ENCODE results near the gene ACAD10. TPM values are rescaled to one million over a fixed set of nuclear protein-coding genes. Genes with fewer than 3 reads are reported as not detected.
"Not testable (repeated sequence)": the region's sequence is repeated elsewhere in the genome, so short reads cannot be mapped to it uniquely, and the experiment has no call there.

The ACAD10 gene
- total RNA-seq, 1 donor from 2014 or later: 49.9 TPM

DNA sequence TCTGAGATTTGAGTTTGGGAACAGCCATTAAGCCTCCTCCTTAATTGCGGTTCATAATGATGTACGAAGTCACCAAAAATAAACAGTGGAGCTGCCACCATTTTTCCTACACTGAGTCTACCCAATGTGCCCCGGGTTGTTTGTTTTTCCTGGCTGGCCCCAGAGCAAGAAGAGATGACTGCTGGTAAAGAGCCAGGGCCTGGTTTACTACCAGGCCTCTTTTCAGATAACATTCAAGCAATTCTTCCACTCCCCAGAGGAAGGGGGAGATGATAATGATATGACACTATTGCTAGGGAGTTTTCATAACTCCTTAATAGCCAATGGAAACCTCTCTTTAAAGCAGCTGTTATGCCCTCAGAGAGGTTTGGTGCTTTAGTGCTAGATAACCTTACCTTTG, 42.4 kb upstream of the ACAD10 start:
- TF ChIP-seq, protein P1, sequence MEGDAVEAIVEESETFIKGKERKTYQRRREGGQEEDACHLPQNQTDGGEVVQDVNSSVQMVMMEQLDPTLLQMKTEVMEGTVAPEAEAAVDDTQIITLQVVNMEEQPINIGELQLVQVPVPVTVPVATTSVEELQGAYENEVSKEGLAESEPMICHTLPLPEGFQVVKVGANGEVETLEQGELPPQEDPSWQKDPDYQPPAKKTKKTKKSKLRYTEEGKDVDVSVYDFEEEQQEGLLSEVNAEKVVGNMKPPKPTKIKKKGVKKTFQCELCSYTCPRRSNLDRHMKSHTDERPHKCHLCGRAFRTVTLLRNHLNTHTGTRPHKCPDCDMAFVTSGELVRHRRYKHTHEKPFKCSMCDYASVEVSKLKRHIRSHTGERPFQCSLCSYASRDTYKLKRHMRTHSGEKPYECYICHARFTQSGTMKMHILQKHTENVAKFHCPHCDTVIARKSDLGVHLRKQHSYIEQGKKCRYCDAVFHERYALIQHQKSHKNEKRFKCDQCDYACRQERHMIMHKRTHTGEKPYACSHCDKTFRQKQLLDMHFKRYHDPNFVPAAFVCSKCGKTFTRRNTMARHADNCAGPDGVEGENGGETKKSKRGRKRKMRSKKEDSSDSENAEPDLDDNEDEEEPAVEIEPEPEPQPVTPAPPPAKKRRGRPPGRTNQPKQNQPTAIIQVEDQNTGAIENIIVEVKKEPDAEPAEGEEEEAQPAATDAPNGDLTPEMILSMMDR (conservative IDR thresholded peaks at IDR 0.05): no peak
- Mint-ChIP-seq H3K9me3 (no peaks in the 10 kb centered on the region), H3K36me3 (peaks cover 23% of the 10 kb centered on the region), H3K27me3 (no peaks in the 10 kb centered on the region), H3K4me3 (no peak overlapping the region), H3K4me1 (ENCODE audit: unreplicated experiment) (peaks cover 20% of the 10 kb centered on the region), H3K27ac (peak overlapping the region; percentile 33)
- no peak for DNase-seq (ENCODE audit: extremely low spot score, unreplicated experiment)

DNA sequence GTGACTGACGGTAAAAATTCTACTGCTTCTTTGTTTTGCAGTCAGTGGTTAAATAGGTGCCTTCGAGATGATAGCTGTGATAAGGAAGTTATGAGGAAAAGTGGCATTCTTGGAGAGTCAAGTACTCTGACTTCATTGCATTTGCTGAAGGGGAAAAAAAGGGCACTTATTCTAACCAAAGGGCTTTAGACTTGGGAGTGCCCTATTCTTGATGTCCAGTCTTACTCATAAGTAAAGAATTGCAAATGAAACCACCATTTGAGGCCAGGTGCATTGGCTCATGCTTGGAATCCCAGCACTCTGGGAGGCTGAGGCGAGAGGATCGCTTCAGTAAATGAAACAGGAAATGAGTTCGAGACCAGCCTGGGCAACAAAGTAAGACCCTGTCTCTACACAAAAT, 40.4 kb upstream of the ACAD10 start:
- Mint-ChIP-seq H3K4me1 (ENCODE audit: unreplicated experiment) (peaks cover 14% of the 10 kb centered on the region), H3K27me3 (no peaks in the 10 kb centered on the region), H3K9me3 (no peaks in the 10 kb centered on the region), H3K27ac (peak overlapping the region; percentile 87), H3K36me3 (peaks cover 25% of the 10 kb centered on the region), H3K4me3 (no peak overlapping the region)
- TF ChIP-seq, protein P1 (conservative IDR thresholded peaks at IDR 0.05): no peak
- DNase-seq (ENCODE audit: extremely low spot score, unreplicated experiment): no peak

DNA sequence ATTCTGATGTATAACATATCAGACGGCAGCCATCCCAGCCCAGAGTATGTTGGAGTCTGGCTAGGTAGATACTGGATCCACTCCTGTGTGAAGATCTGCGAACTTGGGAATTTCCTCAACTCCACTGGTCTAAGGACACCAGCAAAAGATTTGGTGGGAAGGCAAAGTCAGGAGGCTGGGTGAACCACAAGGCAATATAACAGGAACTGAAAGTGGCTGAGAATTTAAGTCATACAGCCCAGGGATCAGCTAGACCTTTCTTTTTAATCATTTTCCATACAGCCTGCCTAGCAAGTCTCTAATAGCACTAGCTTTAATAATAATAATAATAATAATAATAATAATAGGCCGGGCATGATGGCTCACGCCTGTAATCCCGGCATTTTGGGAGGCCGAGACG, 34.9 kb upstream of the ACAD10 start:
- TF ChIP-seq, protein P1 (conservative IDR thresholded peaks at IDR 0.05): no peak
- DNase-seq (ENCODE audit: extremely low spot score, unreplicated experiment): no peak
- no peaks in the 10 kb centered on the region for H3K4me1 Mint-ChIP-seq (ENCODE audit: unreplicated experiment)
- no peak overlapping the region for H3K4me3 Mint-ChIP-seq
- peaks cover 29% of the 10 kb centered on the region for H3K36me3 Mint-ChIP-seq
- H3K9me3 Mint-ChIP-seq: no peaks in the 10 kb centered on the region
- no peaks in the 10 kb centered on the region for H3K27me3 Mint-ChIP-seq
- no peak overlapping the region for H3K27ac Mint-ChIP-seq

DNA sequence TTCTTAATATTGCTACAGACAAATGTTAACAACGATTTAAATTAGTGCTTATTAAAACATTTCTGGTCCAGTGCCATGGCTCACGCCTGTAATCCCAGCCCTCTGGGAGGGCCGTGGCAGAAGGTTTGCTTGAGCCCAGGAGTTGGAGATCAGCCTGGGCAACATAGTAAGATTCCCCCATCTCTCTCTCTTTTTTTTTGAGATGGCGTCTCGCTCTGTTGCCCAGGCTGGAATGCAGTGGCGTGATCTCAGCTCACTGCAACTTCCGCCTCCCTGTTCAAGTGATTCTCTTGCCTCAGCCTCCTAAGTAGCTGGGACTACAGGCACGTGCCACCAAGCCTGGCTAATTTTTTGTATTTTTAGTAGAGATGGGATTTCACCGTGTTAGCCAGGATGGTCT, 33.3 kb upstream of the ACAD10 start:
- not testable (repeated sequence) for H3K27me3 Mint-ChIP-seq; DNase-seq (ENCODE audit: extremely low spot score, unreplicated experiment); H3K4me1 Mint-ChIP-seq (ENCODE audit: unreplicated experiment); H3K27ac Mint-ChIP-seq; H3K9me3 Mint-ChIP-seq; H3K4me3 Mint-ChIP-seq
- peaks cover 23% of the 10 kb centered on the region for H3K36me3 Mint-ChIP-seq

DNA sequence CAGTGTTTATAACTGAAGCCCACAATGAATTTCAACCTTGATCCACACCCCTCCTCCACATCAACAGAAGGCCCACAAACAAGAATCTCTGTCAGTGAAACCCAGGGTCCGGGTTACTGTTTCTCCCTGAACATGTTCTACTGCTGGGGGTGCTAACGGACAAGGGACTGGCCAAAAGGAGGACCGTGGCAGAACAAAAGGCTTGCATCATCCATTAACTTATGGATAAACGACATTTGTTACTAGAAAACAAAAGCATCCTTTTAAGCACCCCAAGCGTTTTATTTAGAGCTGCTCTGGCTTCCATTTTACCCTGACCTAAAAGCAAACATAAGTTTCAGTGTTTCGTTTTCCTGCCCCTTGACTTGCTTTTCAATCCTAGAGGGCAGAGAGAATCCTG, 32.3 kb upstream of the ACAD10 start:
- Mint-ChIP-seq H3K4me3 (no peak overlapping the region), H3K36me3 (peaks cover 25% of the 10 kb centered on the region), H3K9me3 (no peaks in the 10 kb centered on the region), H3K4me1 (ENCODE audit: unreplicated experiment) (no peaks in the 10 kb centered on the region), H3K27me3 (no peaks in the 10 kb centered on the region), H3K27ac (no peak overlapping the region)
- TF ChIP-seq, protein P1 (conservative IDR thresholded peaks at IDR 0.05): no peak
- no peak for DNase-seq (ENCODE audit: extremely low spot score, unreplicated experiment)

DNA sequence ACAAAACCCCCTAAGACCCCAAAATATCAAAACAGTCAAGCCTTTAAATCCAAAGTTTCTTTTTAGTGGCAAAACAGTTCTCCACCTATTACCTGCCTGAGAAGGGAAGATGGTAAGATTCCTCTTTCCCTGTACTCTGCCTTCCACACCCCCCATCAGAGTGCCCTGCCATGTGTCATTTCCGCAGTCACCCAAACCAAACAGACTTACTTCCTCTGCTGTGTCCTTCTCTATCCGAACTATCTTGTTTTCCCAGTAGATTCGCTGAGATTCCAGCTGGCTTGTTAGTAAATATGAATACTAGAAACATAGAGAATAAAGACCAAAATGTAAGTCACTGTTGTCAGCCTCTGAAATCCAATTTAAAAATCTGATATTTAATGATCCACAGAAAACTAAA, 30.5 kb upstream of the ACAD10 start:
- H3K27me3 Mint-ChIP-seq: no peaks in the 10 kb centered on the region
- peaks cover 20% of the 10 kb centered on the region for H3K36me3 Mint-ChIP-seq
- no peaks in the 10 kb centered on the region for H3K9me3 Mint-ChIP-seq
- no peak for DNase-seq (ENCODE audit: extremely low spot score, unreplicated experiment)
- H3K27ac Mint-ChIP-seq: no peak overlapping the region
- no peaks in the 10 kb centered on the region for H3K4me1 Mint-ChIP-seq (ENCODE audit: unreplicated experiment)
- no peak overlapping the region for H3K4me3 Mint-ChIP-seq
- TF ChIP-seq, protein P1 (conservative IDR thresholded peaks at IDR 0.05): no peak
